ENCODE data around the gene LRP8. TPM values are rescaled to one million over a fixed set of nuclear protein-coding genes. Genes with fewer than 3 reads are reported as not detected.

Gene LRP8
- total and polyA plus RNA-seq, 11 donors = 0.27 to 8.0 (median 1.7) TPM

- TF ChIP-seq CTCF (IDR thresholded peaks at IDR 0.05) = no peak
- TF ChIP-seq POLR2A (IDR thresholded peaks at IDR 0.05) = no peak
- ATAC-seq (no peak), DNase-seq (no peak)
- Histone ChIP-seq H3K4me3 (no peak overlapping the region), H3K36me3 (peaks cover 0 to 58% (median 0%) of the 10 kb centered on the region in 9 donors), H3K27me3 (no peaks in the 10 kb centered on the region), H3K4me1 (peaks cover 0 to 4% (median 0%) of the 10 kb centered on the region in 12 donors), H3K9me3 (no peaks in the 10 kb centered on the region), H3K27ac (no peak overlapping the region)
- intact Hi-C loops (cut with DNase I) = no loop called here
- 78 to 83% (median 80%) methylated on average over 4 of the region's 4 CpGs for WGBS, 4 donors
These were observed 67.1 kb downstream of the LRP8 start for GRCh38 chr1:53260631-53261247.

GRCh38 chr1:53259932-53260331 is 67.9 kb downstream of the LRP8 start:
- peaks cover 0 to 54% (median 0%) of the 10 kb centered on the region in 9 donors for H3K36me3 ChIP-seq
- TF ChIP-seq CTCF (IDR thresholded peaks at IDR 0.05) = no peak
- no peak for TF ChIP-seq POLR2A (IDR thresholded peaks at IDR 0.05)
- ATAC-seq (no peak), DNase-seq (no peak)
- H3K27ac ChIP-seq = no peak overlapping the region
- 87 to 97% (median 91%) methylated on average over 2 of the region's 2 CpGs for WGBS, 4 donors
- H3K27me3 ChIP-seq = no peaks in the 10 kb centered on the region
- H3K4me3 ChIP-seq = no peak overlapping the region
- intact Hi-C loops (cut with DNase I) = no loop called here
- H3K4me1 ChIP-seq = peaks cover 0 to 4% (median 0%) of the 10 kb centered on the region in 12 donors
- no peaks in the 10 kb centered on the region for H3K9me3 ChIP-seq

GRCh38 chr1:53258216-53258615 is 69.7 kb downstream of the LRP8 start:
- Histone ChIP-seq H3K36me3 (peaks cover 0 to 37% (median 0%) of the 10 kb centered on the region in 9 donors), H3K9me3 (no peaks in the 10 kb centered on the region), H3K27ac (no peak overlapping the region), H3K4me1 (peaks cover 0 to 4% (median 0%) of the 10 kb centered on the region in 12 donors), H3K4me3 (no peak overlapping the region), H3K27me3 (no peaks in the 10 kb centered on the region)
- DNase-seq (no peak), ATAC-seq (peak in 1 of 4 donors; percentile 13)
- intact Hi-C loops (cut with DNase I) = no loop called here
- WGBS, 4 donors = 63 to 94% (median 87%) methylated on average over 1 of the region's 1 CpG
- TF ChIP-seq POLR2A (IDR thresholded peaks at IDR 0.05) (no peak), CTCF (IDR thresholded peaks at IDR 0.05) (no peak)

GRCh38 chr1:53257454-53258081 is 70.3 kb downstream of the LRP8 start:
- H3K27ac ChIP-seq = no peak overlapping the region
- no peaks in the 10 kb centered on the region for H3K9me3 ChIP-seq
- peak in 1 of 4 donors; percentile 34 for ATAC-seq
- WGBS, 4 donors = 85 to 89% (median 88%) methylated on average over 5 of the region's 5 CpGs
- no peak overlapping the region for H3K4me3 ChIP-seq
- H3K4me1 ChIP-seq = peaks cover 0 to 4% (median 0%) of the 10 kb centered on the region in 12 donors
- H3K27me3 ChIP-seq = no peaks in the 10 kb centered on the region
- intact Hi-C loops (cut with DNase I) = no loop called here
- peaks cover 0 to 33% (median 0%) of the 10 kb centered on the region in 9 donors for H3K36me3 ChIP-seq
- DNase-seq = no peak
- TF ChIP-seq POLR2A (IDR thresholded peaks at IDR 0.05) (no peak), CTCF (IDR thresholded peaks at IDR 0.05) (no peak)

Data from heart left ventricle (tissue), 16 donors.